NCI-H524 (cell line): Measurements from ENCODE around the gene MMP24.
"Not testable (repeated sequence)": the region's sequence is repeated elsewhere in the genome, so short reads cannot be mapped to it uniquely, and the experiment has no call there.

ENCODE experiments used
- DNase-seq, 2 experiments: peaks; one replicate each; lab custom pipeline; 2025; lab: John Stamatoyannopoulos, UW

MMP24 gene

GRCh38 chr20:35257175-35257909 lies 30.9 kb downstream of the MMP24 start:
- no peak for DNase-seq

- DNase-seq = no peak
These were observed 33.9 kb downstream of the MMP24 start for GRCh38 chr20:35260426-35260825.

DNA sequence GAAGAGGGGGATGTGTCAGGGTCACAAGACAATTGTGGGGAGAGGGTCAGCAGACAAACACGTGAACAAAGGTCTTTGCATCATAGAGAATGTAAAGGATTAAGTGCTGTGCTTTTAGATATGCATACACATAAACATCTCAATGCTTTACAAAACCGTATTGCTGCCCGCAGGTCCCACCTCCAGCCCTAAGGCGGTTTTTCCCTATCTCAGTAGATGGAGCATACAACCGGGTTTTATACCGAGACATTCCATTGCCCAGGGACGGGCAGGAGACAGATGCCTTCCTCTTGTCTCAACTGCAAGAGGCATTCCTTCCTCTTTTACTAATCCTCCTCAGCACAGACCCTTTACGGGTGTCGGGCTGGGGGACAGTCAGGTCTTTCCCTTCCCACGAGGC lies 35.8 kb downstream of the MMP24 start:
- DNase-seq = not testable (repeated sequence)

GRCh38 chr20:35262731-35263531 lies 36.4 kb downstream of the MMP24 start:
- DNase-seq = peak; percentile 51 to 70

DNA sequence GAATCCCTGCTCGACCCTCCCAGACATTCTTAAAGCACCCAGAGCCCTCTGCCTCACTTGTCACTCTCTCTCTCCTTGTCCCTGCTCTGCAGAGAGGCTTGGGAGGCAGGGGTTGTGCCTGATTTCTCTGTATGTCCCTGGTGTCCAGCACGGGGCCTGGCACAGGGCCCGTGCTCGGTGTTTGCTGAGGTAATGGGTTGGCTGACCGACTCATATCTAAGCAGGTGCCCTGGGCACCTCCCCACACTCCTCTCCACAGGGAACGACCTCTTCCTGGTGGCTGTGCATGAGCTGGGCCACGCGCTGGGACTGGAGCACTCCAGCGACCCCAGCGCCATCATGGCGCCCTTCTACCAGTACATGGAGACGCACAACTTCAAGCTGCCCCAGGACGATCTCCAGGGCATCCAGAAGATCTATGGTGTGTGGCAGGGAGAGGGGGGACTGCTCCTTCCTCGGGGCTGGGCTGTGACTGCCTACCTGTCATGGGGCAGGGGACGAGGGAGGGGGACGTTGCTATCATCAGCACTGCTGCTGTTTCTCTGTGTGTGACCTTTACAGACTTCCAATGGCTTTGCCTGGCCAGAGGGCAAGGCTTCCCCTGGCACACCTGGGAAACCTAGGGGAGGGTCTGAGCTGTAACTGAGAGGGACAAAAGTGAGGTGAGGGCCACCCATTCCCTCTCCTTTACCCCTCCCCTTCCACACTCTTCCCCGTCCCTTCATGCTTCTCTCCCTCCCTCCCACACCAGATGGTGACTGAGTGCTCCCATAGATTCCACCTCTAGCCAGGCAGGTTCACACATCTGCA lies 37.2 kb downstream of the MMP24 start:
- peak in 1 of 2 experiments; percentile 40 for DNase-seq

DNA sequence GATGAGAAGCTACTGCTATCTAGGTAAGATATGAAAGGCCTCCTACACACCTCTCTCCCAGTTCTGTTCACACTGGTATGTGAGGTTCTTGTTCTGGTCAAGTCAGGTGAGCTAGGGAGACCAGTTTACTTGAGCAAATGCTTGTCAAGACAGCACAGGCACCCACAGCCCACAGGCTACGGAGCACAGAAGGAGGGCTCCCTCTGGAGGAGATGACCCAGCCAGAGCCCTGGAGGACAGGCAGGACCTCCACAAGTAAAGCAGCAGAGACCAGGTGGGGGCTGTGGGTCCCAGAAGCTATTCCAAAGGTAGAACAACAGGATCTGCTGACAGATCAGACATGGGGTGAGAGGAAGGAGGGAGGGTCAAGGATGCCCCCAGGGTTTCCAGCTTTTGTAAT lies 38.3 kb downstream of the MMP24 start:
- peak in 1 of 2 experiments; percentile 26 for DNase-seq

GRCh38 chr20:35267092-35267491 lies 40.6 kb downstream of the MMP24 start:
- no peak for DNase-seq

GRCh38 chr20:35269055-35269781 lies 42.7 kb downstream of the MMP24 start:
- peak; percentile 48 to 59 for DNase-seq

DNA sequence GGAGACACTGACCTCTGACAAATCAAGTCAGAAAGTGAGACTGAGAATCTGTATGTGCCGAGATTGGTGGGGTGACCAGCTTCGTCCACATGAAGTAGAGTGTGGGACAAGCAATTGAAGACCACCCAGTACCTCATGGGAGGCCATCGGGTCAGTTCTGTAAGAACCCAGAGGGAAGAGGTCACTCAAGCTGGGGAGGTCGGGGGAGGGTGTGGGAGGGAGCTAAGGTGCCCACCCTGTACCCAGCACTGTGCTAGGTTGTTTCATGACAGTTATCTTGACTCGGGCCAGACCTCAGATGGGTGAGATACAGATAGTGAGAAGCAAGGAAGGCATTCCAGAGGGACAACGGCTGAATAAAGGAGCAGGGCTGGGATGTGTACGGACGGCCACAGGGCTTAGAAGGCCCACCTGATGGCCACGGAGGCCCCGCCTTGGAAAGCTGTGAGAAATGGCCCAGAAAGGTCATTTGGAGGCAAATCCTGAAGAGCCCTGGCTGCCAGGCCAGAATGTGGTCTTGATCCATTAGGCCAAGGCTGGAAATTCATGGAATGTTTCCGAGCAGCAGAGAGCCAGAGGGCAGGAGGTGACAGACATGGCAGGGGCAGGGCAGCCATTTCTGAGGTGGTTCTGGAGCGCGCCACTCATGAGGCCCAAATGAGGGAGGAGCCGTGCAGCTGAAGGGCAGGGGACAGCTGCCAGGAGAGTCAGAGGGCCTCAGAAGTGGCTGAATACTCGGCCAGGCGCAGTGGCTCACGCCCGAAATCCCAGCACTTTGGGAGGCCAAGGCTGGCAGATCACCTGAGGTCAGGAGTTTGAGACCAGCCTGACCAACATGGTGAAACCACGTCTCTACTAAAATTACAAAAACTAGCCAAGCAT lies 43.8 kb downstream of the MMP24 start:
- DNase-seq = no peak

- no peak for DNase-seq
These were observed 44.8 kb downstream of the MMP24 start for GRCh38 chr20:35271073-35271882.

DNA sequence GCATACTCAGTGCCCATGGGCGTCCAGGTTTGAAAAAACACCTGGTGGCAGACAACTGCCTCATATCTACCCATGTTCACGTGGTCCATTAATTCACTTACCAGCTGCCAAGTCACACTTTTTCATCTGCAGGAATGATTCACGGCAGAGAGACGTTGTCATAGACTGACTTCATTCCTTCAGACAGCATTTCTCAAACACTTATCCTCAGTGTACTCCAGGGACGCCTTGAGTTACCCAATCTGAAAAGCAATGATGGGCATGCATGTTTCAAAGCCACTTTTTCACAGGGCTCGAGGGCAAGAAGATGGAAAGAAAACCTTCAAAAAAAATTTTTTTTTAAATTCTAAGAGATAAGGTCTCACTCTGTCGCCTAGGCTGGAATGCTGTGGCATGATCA lies 45.4 kb downstream of the MMP24 start:
- DNase-seq = no peak

DNA sequence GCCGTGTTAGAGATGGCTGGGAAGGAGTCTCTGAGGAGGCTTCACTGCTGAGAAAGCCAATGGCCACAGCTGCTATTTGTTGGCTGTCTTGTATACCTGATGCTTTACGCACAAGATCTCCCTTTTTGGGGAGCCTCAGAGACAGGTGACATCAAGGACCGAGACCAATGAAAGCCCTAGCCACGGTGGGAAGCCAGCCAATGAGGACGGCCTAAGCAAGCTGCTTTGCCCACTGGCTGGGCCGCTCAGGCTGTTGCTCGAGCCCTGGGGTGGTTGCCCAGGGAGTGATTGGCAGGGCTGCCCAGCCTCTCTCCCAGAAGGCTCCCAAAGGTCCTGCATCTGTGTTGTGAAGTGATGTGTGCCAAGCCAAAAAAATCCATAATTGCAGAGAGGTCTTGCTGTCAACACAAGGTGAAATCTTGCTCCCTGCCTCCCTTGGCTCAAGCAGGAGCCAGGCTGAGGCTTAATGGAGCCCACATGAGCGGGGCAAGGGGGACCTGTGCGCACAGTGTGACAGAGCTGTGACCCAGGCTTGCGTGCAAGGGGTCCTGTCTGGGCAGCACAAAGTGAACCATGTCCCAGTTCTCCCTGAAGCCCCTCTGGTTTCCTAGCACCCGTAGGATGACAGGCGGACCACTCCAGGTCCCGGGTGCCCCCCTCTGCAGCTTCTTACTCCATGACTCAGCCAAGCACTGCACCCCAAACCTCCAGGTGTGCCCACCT lies 47.1 kb downstream of the MMP24 start:
- peak in 1 of 2 experiments; percentile 61 for DNase-seq

DNA sequence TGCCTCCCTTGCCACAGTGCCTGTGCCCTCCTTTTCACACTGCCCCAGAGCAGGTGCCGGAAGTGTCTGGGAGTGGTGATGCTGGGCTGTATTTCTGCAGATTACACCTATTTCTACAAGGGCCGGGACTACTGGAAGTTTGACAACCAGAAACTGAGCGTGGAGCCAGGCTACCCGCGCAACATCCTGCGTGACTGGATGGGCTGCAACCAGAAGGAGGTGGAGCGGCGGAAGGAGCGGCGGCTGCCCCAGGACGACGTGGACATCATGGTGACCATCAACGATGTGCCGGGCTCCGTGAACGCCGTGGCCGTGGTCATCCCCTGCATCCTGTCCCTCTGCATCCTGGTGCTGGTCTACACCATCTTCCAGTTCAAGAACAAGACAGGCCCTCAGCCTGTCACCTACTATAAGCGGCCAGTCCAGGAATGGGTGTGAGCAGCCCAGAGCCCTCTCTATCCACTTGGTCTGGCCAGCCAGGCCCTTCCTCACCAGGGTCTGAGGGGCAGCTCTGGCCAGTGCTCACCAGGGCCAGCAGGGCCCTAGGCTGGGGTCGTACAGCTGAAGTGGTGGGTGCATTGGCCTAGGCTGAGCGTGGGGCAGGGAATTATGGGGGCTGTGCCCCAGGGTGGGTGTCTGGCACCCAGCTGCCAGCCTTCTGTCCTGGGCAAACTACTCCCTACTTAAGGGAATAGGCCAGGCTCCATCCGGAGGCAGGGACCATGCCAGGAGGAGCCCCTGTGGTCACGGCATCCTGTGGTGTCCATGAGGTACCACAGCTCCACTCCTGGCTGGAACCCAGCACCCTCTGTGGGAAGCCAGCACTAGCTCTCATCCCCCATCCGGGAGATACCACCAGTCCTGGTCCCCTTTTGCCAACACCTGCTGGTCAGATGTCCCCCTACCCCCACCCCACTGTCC lies 47.9 kb downstream of the MMP24 start:
- no peak for DNase-seq

DNA sequence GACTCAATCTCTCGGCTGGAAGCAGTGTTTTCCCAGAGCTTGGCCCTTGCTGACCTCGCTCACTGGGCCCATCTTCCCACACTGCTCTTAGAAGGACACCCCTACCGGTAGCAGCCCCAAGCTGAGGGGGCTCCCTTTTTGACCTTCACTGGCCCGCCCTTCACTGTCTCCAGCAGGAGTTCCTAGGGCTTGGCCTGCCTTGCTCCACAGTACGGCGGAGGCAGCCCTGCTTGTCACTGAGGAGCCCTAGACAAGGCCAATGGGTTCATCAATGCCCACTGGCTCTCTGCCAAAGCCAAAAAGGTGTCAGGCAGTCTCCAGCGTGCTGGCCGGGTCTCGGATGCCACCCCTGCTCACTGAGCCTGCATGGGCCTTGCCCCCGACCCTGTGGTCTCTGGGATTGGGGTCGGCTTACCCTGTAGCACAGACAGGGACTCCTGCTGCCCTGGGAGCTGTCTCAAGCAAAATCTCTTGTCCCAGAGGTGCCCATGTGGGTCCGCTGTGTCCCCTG lies 49.3 kb downstream of the MMP24 start:
- DNase-seq = no peak

DNA sequence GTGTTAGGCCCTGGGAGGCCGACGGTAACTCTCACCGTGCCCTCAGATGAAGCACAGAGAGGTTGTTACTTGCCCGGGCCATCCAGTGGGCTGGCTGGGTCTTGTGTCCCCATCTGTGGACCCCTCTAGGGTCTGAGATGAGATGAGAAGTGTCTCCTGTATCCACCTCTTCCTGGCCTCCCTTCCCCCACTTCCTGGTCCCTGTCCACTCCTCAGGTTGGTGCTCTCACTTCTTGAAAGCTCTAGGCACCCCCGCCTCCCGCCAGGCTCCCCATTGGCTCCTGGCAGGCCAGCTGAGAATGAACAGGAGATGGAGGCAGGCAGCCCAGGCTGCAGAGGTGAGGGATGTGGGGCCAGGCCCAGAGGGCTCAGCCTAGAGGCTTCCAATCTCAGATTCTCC lies 49.9 kb downstream of the MMP24 start:
- DNase-seq = no peak

DNA sequence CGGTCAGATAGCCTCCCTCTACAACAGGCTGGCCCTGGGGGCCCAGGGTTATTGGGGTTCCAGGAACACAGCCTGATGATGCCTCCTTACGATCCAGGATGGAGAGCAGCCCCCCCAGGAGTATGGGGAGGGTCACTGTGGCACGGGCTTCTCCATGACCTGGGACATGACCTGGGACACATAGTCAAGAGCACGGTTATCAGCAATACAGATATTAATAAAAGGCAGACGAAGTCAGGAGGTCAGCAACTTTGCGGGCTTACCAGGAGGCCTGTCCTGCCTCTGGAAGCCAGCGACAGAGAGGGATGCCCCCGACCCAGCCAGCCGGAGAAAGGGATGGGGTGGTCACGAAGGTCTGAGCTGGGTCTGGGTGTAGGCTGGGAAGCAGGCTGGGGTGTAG lies 50.6 kb downstream of the MMP24 start:
- no peak for DNase-seq

DNA sequence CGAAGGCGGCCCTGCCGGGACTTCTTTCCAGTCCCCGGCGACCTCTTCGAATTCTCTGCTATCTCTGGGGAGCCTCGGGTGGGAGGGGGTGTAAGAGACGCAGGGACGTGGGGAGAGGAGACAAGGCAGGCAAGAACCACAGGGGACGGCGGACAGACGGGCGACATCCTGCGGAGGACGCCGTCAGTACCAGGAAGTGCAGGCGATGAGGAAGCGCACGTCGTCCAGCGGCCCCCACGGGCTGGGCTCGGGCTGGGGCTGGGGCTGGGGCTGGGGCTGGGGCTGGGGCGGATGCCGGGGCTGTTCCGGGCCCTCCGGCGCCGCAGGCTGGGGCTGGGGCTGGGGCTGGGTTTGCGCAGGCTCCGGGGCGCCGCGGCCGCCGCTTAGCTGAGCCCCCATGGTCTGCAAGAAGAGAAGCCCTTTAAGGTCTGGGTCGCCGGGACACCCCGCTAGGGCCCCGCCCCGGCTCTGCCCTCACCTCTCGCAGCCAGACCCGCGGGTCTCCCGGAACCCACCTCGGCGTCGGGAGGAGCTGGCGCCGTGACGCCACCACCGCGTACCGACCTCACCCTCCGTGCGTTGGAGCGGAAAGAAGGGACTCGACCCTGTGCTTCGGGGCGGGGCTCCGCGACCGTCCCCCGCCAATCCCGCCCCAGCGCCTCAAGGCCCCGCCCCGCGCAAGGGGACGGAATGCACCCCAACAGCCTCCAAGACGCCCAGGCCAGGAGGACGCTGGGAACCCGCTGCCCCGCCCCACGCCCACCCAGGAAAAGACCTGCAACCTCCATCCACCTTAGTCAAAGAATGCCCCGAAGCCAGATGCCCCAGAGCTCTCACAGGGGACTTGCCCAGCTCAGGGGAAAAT lies 51.3 kb downstream of the MMP24 start, which contains the start of gene MMP24OS:
TSS of gene MMP24OS (minus strand) at position 592 of the 865 bp plus-strand sequence. CDS start at position 399, 193 bp downstream.
- peak; percentile 65 to 83 for DNase-seq
